ENCODE results near the gene SIGMAR1. TPM values are rescaled to one million over a fixed set of nuclear protein-coding genes. Genes with fewer than 3 reads are reported as not detected.

SIGMAR1 gene
- total RNA-seq, 2 donors from 2014 or later, result 77.0 to 131 TPM

- no peak for ATAC-seq (ENCODE audit: insufficient number of reproducible peaks, low FRiP score, low read depth)
- Histone ChIP-seq H3K27me3 (replicated peaks; ENCODE audit: insufficient read depth) (peaks cover 13% of the 10 kb centered on the region), H3K4me1 (ENCODE audit: control insufficient read depth in 1 of 2, low read depth in 2 of 2) (peaks cover 0 to 23% of the 10 kb centered on the region in 2 donors), H3K27ac (no peak overlapping the region), H3K4me3 (no peak overlapping the region), H3K36me3 (no peaks in the 10 kb centered on the region), H3K9me3 (no peaks in the 10 kb centered on the region)
- no peak for TF ChIP-seq CTCF (IDR thresholded peaks at IDR 0.05)
- DNase-seq (ENCODE audit: low spot score), result no peak
Measured at GRCh38 chr9:34630402-34631154, 7.0 kb downstream of the SIGMAR1 start.

- Histone ChIP-seq H3K4me3 (peak overlapping the region; percentile 61), H3K4me1 (ENCODE audit: control insufficient read depth in 1 of 2, low read depth in 2 of 2) (peaks cover 0 to 19% of the 10 kb centered on the region in 2 donors), H3K27ac (no peak overlapping the region), H3K27me3 (replicated peaks; ENCODE audit: insufficient read depth) (peaks cover 14% of the 10 kb centered on the region), H3K36me3 (no peaks in the 10 kb centered on the region), H3K9me3 (no peaks in the 10 kb centered on the region)
- ATAC-seq (ENCODE audit: insufficient number of reproducible peaks, low FRiP score, low read depth) (no peak), DNase-seq (ENCODE audit: low spot score) (no peak)
- TF ChIP-seq CTCF (IDR thresholded peaks at IDR 0.05), result no peak
Measured at GRCh38 chr9:34629491-34629808, 8.1 kb downstream of the SIGMAR1 start.

- ATAC-seq (ENCODE audit: insufficient number of reproducible peaks, low FRiP score, low read depth) (no peak), DNase-seq (ENCODE audit: low spot score) (no peak)
- Histone ChIP-seq H3K4me1 (ENCODE audit: control insufficient read depth in 1 of 2, low read depth in 2 of 2) (peaks cover 0 to 21% of the 10 kb centered on the region in 2 donors), H3K36me3 (no peaks in the 10 kb centered on the region), H3K27ac (peak within 1 kb of the TSS in 1 of 2 donors; percentile 44), H3K4me3 (peak within 1 kb of the TSS; percentile 61), H3K9me3 (no peaks in the 10 kb centered on the region), H3K27me3 (replicated peaks; ENCODE audit: insufficient read depth) (peaks cover 20% of the 10 kb centered on the region)
- TF ChIP-seq CTCF (IDR thresholded peaks at IDR 0.05), result no peak
Measured at GRCh38 chr9:34628656-34629490, 8.7 kb downstream of the SIGMAR1 start, which contains the start of gene ARID3C. Gene ARID3C (minus strand): TSS chr9:34629066. CDS start chr9:34628014, 1,052 bp downstream.

GRCh38 chr9:34627716-34628655, 9.6 kb downstream of the SIGMAR1 start:
- DNase-seq (ENCODE audit: low spot score), result no peak
- Histone ChIP-seq H3K27ac (peak overlapping the region in 1 of 2 donors; percentile 44), H3K4me3 (peak overlapping the region; percentile 61), H3K9me3 (no peaks in the 10 kb centered on the region), H3K4me1 (ENCODE audit: control insufficient read depth in 1 of 2, low read depth in 2 of 2) (peaks cover 3 to 29% of the 10 kb centered on the region in 2 donors), H3K27me3 (replicated peaks; ENCODE audit: insufficient read depth) (peaks cover 29% of the 10 kb centered on the region), H3K36me3 (no peaks in the 10 kb centered on the region)
- ATAC-seq (ENCODE audit: insufficient number of reproducible peaks, low FRiP score, low read depth), result no peak
- TF ChIP-seq CTCF (IDR thresholded peaks at IDR 0.05), result no peak
